Uterus (tissue), 2 donors: ENCODE data around the gene ANKLE2.

ENCODE experiments used
- POLR2A ChIP-seq, 2 donors: fragments of 450-650 bp; IDR thresholded peaks; one replicate each; pipeline ENCODE4 v1.6.1; 2016; ENCODE audit warnings: antibody characterized with exemption in 2 of 2, mild to moderate bottlenecking in 1 of 2, moderate library complexity in 1 of 2
- TF ChIP-seq, protein P1 (sequence below), 4 experiments: fragments of 200-600 bp in 2 of 4; fragments of 450-650 bp in 2 of 4; sonication (generic) in 2 of 4; IDR thresholded peaks; one replicate each; pipeline ENCODE4 v1.5.1; 2016 to 2019; ENCODE audit warnings: antibody characterized with exemption in 4 of 4, mild to moderate bottlenecking in 2 of 4, moderate library complexity in 1 of 4

- TF ChIP-seq POLR2A (IDR thresholded peaks at IDR 0.05), result no peak
- TF ChIP-seq, protein P1, sequence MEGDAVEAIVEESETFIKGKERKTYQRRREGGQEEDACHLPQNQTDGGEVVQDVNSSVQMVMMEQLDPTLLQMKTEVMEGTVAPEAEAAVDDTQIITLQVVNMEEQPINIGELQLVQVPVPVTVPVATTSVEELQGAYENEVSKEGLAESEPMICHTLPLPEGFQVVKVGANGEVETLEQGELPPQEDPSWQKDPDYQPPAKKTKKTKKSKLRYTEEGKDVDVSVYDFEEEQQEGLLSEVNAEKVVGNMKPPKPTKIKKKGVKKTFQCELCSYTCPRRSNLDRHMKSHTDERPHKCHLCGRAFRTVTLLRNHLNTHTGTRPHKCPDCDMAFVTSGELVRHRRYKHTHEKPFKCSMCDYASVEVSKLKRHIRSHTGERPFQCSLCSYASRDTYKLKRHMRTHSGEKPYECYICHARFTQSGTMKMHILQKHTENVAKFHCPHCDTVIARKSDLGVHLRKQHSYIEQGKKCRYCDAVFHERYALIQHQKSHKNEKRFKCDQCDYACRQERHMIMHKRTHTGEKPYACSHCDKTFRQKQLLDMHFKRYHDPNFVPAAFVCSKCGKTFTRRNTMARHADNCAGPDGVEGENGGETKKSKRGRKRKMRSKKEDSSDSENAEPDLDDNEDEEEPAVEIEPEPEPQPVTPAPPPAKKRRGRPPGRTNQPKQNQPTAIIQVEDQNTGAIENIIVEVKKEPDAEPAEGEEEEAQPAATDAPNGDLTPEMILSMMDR (IDR thresholded peaks at IDR 0.05), result no peak
Observed at GRCh38 chr12:132775502-132776229, 14.0 kb upstream of the ANKLE2 start.
